HepG2 (cell line): ENCODE results near the gene STOML1. TPM values are rescaled to one million over a fixed set of nuclear protein-coding genes. Genes with fewer than 3 reads are reported as not detected.

Experiments
- ATAC-seq: fragments of 200-7000 bp; cut with Tn5 transposase; 3 replicates; pipeline ENCODE4 v1.9.1; 2020; ENCODE audit warnings: mild to moderate bottlenecking, moderate library complexity
- BruUV-seq: library from RNA; stranded (reverse); fragments of 400-500 nt; replicated peaks from 2 replicates; lab custom pipeline; 2021; lab: Mats Ljungman, UMichigan
- CTCF ChIA-PET: fragments of 300-600 bp; formaldehyde crosslinking; extraction: SDS; loops from one replicate; lab custom pipeline; 2021; ENCODE audit warnings: low total read pairs, inconsistent platforms, low intra/inter-chr PET ratio; lab: Yijun Ruan, JAX
- POLR2A ChIA-PET: fragments of 350-600 bp; sonication (Branson Sonifier 250); formaldehyde crosslinking; loops from one replicate; lab custom pipeline; 2020; ENCODE audit warnings: antibody characterized with exemption, inconsistent platforms; lab: Yijun Ruan, JAX
- DNase-seq: peaks from one replicate; pipeline ENCODE4 v3.0.0-alpha.2; 2015; ENCODE audit warnings: low spot score
- FAIRE-seq: peaks from 3 replicates; lab custom pipeline; 2011; peaks lifted over from hg19 to GRCh38; lab: Jason Lieb, UNC
- H2AFZ ChIP-seq: one replicate; pipeline ENCODE4 v1.6.1; 2011; ENCODE audit warnings: low read length, inconsistent platforms
- H3K27ac ChIP-seq: fragments of 300-600 bp; 3 replicates; pipeline ENCODE4 v1.8.0; 2011; ENCODE audit warnings: mixed run types, mild to moderate bottlenecking, mixed read lengths, low read length, inconsistent platforms; ENCODE audit not compliant: insufficient read depth; ENCODE audit errors: extremely low read length
- H3K27me3 ChIP-seq, 2 experiments: fragments of 200-600 bp in 1 of 2; 2 replicates in 1 of 2; 3 replicates in 1 of 2; pipeline versions ENCODE4 v1.6.0 to v1.8.0; 2011; ENCODE audit warnings: low read length in 2 of 2, mild to moderate bottlenecking in 2 of 2, moderate library complexity in 2 of 2, inconsistent platforms in 1 of 2; ENCODE audit not compliant: insufficient read depth in 2 of 2, control insufficient read depth in 1 of 2
- H3K36me3 ChIP-seq, 2 experiments: fragments of 200-600 bp in 1 of 2; replicated peaks in 1 of 2; 2 replicates in 1 of 2; 3 replicates in 1 of 2; pipeline versions ENCODE4 v1.5.1 to v1.8.0; 2011; ENCODE audit warnings: low read length in 2 of 2, inconsistent platforms in 1 of 2; ENCODE audit not compliant: insufficient read depth in 2 of 2, control insufficient read depth in 1 of 2
- H3K4me1 ChIP-seq: 2 replicates; pipeline ENCODE4 v1.5.1; 2012; ENCODE audit warnings: low read length, inconsistent platforms; ENCODE audit not compliant: insufficient read depth
- H3K4me2 ChIP-seq: 2 replicates; pipeline ENCODE4 v1.6.0; 2011; ENCODE audit warnings: low read depth, low read length, inconsistent platforms
- H3K4me3 ChIP-seq, 3 experiments: fragments of 200-600 bp in 1 of 3; sonication (generic), shearing (Covaris generic) in 1 of 3; replicated peaks in 1 of 3; 2 replicates each; pipeline ENCODE4 v1.5.1; 2011 to 2016; ENCODE audit warnings: low read length in 3 of 3, inconsistent platforms in 2 of 3, low read depth in 2 of 3, mild to moderate bottlenecking in 2 of 3, control low read depth in 1 of 3, mixed read lengths in 1 of 3; ENCODE audit not compliant: insufficient read depth in 1 of 3
- H3K79me2 ChIP-seq: one replicate; pipeline ENCODE4 v1.6.1; 2011; ENCODE audit warnings: low read length, inconsistent platforms; ENCODE audit not compliant: insufficient read depth
- H3K9ac ChIP-seq: 2 replicates; pipeline ENCODE4 v1.6.0; 2011; ENCODE audit warnings: mild to moderate bottlenecking, low read depth, low read length, inconsistent platforms; ENCODE audit not compliant: insufficient read depth
- H3K9me3 ChIP-seq: 2 replicates; pipeline ENCODE4 v1.5.1; 2012; ENCODE audit warnings: mild to moderate bottlenecking, low read length
- H4K20me1 ChIP-seq: 2 replicates; pipeline ENCODE4 v1.6.0; 2011; ENCODE audit warnings: inconsistent platforms, mild to moderate bottlenecking, low read length, moderate library complexity; ENCODE audit not compliant: insufficient read depth
- ZBTB42 ChIP-seq: sonication (generic); formaldehyde crosslinking; IDR thresholded peaks from 2 replicates; pipeline ENCODE4 v1.5.0; 2020; ENCODE audit warnings: mild to moderate bottlenecking, missing genetic modification reagents
- ZIK1 ChIP-seq: sonication (generic); formaldehyde crosslinking; IDR thresholded peaks from 2 replicates; pipeline ENCODE4 v1.5.0; 2020; ENCODE audit warnings: mild to moderate bottlenecking, low read depth, missing genetic modification reagents, borderline replicate concordance
- ZNF143 ChIP-seq: sonication (generic); formaldehyde crosslinking; IDR thresholded peaks from 2 replicates; pipeline ENCODE4 v1.4.0; 2020; ENCODE audit warnings: missing genetic modification reagents
- ZNF207 ChIP-seq: fragments of 450-650 bp; IDR thresholded peaks from 2 replicates; pipeline ENCODE4 v1.6.1; 2016; ENCODE audit warnings: antibody characterized with exemption, borderline replicate concordance
- ZNF552 ChIP-seq: sonication (generic); formaldehyde crosslinking; IDR thresholded peaks from 2 replicates; pipeline ENCODE4 v1.9.0; 2022; ENCODE audit warnings: missing genetic modification reagents, mild to moderate bottlenecking, borderline replicate concordance
- ZNF841 ChIP-seq: sonication (generic); formaldehyde crosslinking; IDR thresholded peaks from 2 replicates; pipeline ENCODE4 v1.8.1; 2023; ENCODE audit warnings: missing genetic modification reagents, borderline replicate concordance
- WGBS: methylation state at CpG from one replicate; pipeline ENCODE4 v1.1.6; 2017; ENCODE audit warnings: low lambda C conversion rate; 5-methylcytosine and 5-hydroxymethylcytosine counted together
- in situ Hi-C: cut with HindIII; loops from 2 replicates; pipeline ENCODE4 v1.10.0; 2017; ENCODE audit warnings: low pct_unique_long_range_greater_than_20kb; ENCODE audit not compliant: extremely low pct_ligation_motif_present
- intact Hi-C: fragments of 100-400 bp; cut with micrococcal nuclease; formaldehyde crosslinking; loops from one replicate; pipeline ENCODE4 v1.10.0; 2022; ENCODE audit not compliant: unreplicated experiment
- polyA plus RNA-seq, 8 experiments: library from polyadenylated mRNA; depleted of rRNA in 3 of 8; stranded (reverse) in 7 of 8; unstranded in 1 of 8; fragments of >200 nt; fragmentation: Illumina TruSeq in 4 of 8; extraction: Trizol in 4 of 8; gene quantifications; 2 replicates each; pipeline versions ENCODE4 v1.2.1 to v1.2.3, GENCODE V29; 2011 to 2016; ENCODE audit warnings: low read depth in 4 of 8, missing spikeins in 1 of 8, mixed read lengths in 1 of 8; ENCODE audit not compliant: insufficient read depth in 1 of 8
- total RNA-seq, 5 experiments: library from RNA; depleted of rRNA; stranded (reverse); fragments of >200 nt; fragmentation: Illumina TruSeq; extraction: Trizol; gene quantifications; 2 replicates each; pipeline ENCODE4 v1.2.3, GENCODE V29; 2016; ENCODE audit warnings: low read depth in 1 of 5
- TF ChIP-seq, protein P1 (sequence below): sonication (generic); formaldehyde crosslinking; IDR thresholded peaks from 2 replicates; pipeline ENCODE4 v1.9.0; 2022; ENCODE audit warnings: missing genetic modification reagents, mild to moderate bottlenecking, borderline replicate concordance

The STOML1 gene
- total and polyA plus RNA-seq, 2 of the 13 experiments (the other 11 are each of a cell fraction or from before 2014, with no cell fraction given) = 3.5 to 3.7 TPM

DNA sequence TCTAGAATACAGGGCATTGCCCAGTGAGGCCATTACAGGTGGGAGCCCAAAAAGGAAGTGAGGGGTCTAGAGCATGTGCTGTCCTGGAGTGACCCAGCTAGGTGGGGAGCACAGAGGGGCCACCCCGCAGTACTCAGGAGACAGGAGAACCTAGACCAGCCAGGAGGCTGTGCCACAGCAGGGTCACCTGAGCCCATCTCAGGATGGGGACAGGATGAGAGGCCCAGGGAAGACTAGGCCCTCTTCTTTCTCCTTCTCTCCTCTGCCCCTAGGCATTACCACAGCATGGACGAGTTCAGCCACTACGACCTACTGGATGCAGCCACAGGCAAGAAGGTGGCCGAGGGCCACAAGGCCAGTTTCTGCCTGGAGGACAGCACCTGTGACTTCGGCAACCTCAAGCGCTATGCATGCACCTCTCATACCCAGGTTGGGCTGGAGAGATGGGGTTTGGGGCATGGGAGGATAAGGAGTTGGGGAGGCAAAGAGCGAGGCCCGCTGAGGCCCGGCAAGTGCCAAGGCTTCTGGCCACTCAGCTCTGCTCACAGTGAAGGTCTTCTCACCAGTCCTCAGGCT lies 45.2 kb downstream of the STOML1 start:
- Histone ChIP-seq H3K27ac (no peak overlapping the region), H3K4me3 (no peak overlapping the region), H3K9ac (no peak overlapping the region), H3K36me3 (no peaks in the 10 kb centered on the region)
- WGBS = 84% methylated on average over 2 of the region's 9 CpGs
- BruUV-seq = no TSS peak
- TF ChIP-seq ZNF841 (CRISPR knock-in tag) (no peak), ZNF552 (no peak), ZBTB42 (no peak), ZIK1 (CRISPR knock-in tag) (no peak), ZNF143 (no peak), ZNF207 (no peak)
- TF ChIP-seq, protein P1, sequence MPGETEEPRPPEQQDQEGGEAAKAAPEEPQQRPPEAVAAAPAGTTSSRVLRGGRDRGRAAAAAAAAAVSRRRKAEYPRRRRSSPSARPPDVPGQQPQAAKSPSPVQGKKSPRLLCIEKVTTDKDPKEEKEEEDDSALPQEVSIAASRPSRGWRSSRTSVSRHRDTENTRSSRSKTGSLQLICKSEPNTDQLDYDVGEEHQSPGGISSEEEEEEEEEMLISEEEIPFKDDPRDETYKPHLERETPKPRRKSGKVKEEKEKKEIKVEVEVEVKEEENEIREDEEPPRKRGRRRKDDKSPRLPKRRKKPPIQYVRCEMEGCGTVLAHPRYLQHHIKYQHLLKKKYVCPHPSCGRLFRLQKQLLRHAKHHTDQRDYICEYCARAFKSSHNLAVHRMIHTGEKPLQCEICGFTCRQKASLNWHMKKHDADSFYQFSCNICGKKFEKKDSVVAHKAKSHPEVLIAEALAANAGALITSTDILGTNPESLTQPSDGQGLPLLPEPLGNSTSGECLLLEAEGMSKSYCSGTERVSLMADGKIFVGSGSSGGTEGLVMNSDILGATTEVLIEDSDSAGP = no peak
- TF ChIP-seq, all 625 proteins: peak for 0
- Histone ChIP-seq H3K79me2 (no peaks in the 10 kb centered on the region), H3K4me1 (peaks cover 8% of the 10 kb centered on the region), H3K27me3 (peaks cover 0 to 3% of the 10 kb centered on the region in 2 experiments; a peak in 2 of 5 replicates), H4K20me1 (no peaks in the 10 kb centered on the region), H3K4me2 (no peak overlapping the region), H3K9me3 (no peaks in the 10 kb centered on the region), H2AFZ (no peak overlapping the region)
- ChIA-PET CTCF (no interaction called here), POLR2A (no interaction called here)
- FAIRE-seq = no peak
- in situ Hi-C loops = no loop called here
- no peak for ATAC-seq
- no peak for DNase-seq
- intact Hi-C loops = no loop called here
